Measurements from ENCODE around the gene C11orf86.

DNA sequence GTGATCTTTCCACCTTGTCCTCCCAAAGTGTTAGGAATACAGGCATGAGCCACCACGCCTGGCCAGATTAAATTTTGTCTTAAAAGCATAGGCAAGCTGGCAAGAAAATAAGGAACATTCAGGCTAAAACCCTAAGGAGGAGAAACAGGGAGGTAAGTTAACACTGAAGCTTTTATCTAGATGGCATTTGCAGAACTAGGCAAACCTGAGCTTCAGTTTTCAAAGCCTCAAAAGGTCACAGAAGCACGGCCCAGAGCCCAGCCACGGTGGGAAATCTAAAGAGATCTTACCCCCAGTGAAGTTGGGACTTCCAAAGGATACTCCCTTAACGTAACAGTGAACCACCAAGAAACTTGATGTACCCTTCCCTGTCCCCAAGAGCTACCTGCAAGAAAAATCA, 45.4 kb upstream of the C11orf86 start:
- TF ChIP-seq ZNF274 (IDR thresholded peaks at IDR 0.05; ENCODE audit: low read depth, low read length) (no peak), YY1 (IDR thresholded peaks at IDR 0.05; ENCODE audit: insufficient read depth, insufficient read length) (no peak), SUZ12 (IDR thresholded peaks at IDR 0.05; ENCODE audit: extremely low read depth, insufficient read depth, insufficient read length) (no peak)
